Progenitor cell of endocrine pancreas (in vitro differentiated cells): ENCODE measurements around the gene APRT. TPM values are rescaled to one million over a fixed set of nuclear protein-coding genes. Genes with fewer than 3 reads are reported as not detected.

Source experiments
- DNase-seq: peaks from one replicate; pipeline ENCODE4 v3.0.0; 2021; ENCODE audit warnings: low spot score; ENCODE audit not compliant: unreplicated experiment
- H3K27ac Mint-ChIP-seq: 2 replicates; pipeline ENCODE4 v1.8.0; 2021; ENCODE audit warnings: mild to moderate bottlenecking, moderate library complexity, mixed read lengths
- H3K27me3 Mint-ChIP-seq: 2 replicates; pipeline ENCODE4 v1.8.0; 2021; ENCODE audit warnings: mixed read lengths
- H3K36me3 Mint-ChIP-seq: 2 replicates; pipeline ENCODE4 v1.8.0; 2022; ENCODE audit warnings: mixed read lengths; ENCODE audit not compliant: insufficient read depth
- H3K4me1 Mint-ChIP-seq: 2 replicates; pipeline ENCODE4 v1.8.0; 2021; ENCODE audit warnings: low read depth, mixed read lengths
- H3K4me3 Mint-ChIP-seq: 2 replicates; pipeline ENCODE4 v1.8.0; 2021; ENCODE audit warnings: low read depth, mild to moderate bottlenecking, moderate library complexity, mixed read lengths
- H3K9me3 Mint-ChIP-seq: 2 replicates; pipeline ENCODE4 v1.8.0; 2021; ENCODE audit warnings: low read depth, mixed read lengths
- CTCF ChIP-seq: fragments of 200-600 bp; sonication (generic); IDR thresholded peaks from one replicate; pipeline ENCODE4 v1.5.0; 2021; ENCODE audit warnings: antibody characterized with exemption, mild to moderate bottlenecking; ENCODE audit not compliant: unreplicated experiment
- total RNA-seq: library from RNA; stranded (reverse); gene quantifications from 2 replicates; pipeline ENCODE4 v1.2.1, GENCODE V29; 2021

The APRT gene
- total RNA-seq, 1 donor from 2014 or later, result 100 TPM

- no peak for DNase-seq
- H3K27ac Mint-ChIP-seq, result no peak overlapping the region
- peaks cover 12% of the 10 kb centered on the region for H3K4me1 Mint-ChIP-seq
- H3K27me3 Mint-ChIP-seq, result no peaks in the 10 kb centered on the region
- H3K36me3 Mint-ChIP-seq, result peaks cover 6% of the 10 kb centered on the region
- H3K4me3 Mint-ChIP-seq, result peak overlapping the region; percentile 61
- no peak for TF ChIP-seq CTCF
- H3K9me3 Mint-ChIP-seq, result no peaks in the 10 kb centered on the region
Measured at GRCh38 chr16:88854306-88855111, 42.8 kb upstream of the APRT start.

- DNase-seq, result no peak
- no peak for TF ChIP-seq CTCF
- no peaks in the 10 kb centered on the region for H3K9me3 Mint-ChIP-seq
- H3K27me3 Mint-ChIP-seq, result no peaks in the 10 kb centered on the region
- no peak overlapping the region for H3K27ac Mint-ChIP-seq
- H3K4me1 Mint-ChIP-seq, result peaks cover 12% of the 10 kb centered on the region
- H3K4me3 Mint-ChIP-seq, result no peak overlapping the region
- peaks cover 6% of the 10 kb centered on the region for H3K36me3 Mint-ChIP-seq
Measured at GRCh38 chr16:88853325-88853941, 41.7 kb upstream of the APRT start.

GRCh38 chr16:88851616-88852015, 39.9 kb upstream of the APRT start:
- Mint-ChIP-seq H3K4me3 (no peak overlapping the region), H3K27ac (no peak overlapping the region), H3K9me3 (no peaks in the 10 kb centered on the region), H3K4me1 (peaks cover 6% of the 10 kb centered on the region), H3K27me3 (no peaks in the 10 kb centered on the region), H3K36me3 (peaks cover 6% of the 10 kb centered on the region)
- DNase-seq, result no peak
- TF ChIP-seq CTCF, result no peak

GRCh38 chr16:88850531-88851199, 38.9 kb upstream of the APRT start:
- no peak for DNase-seq
- no peak overlapping the region for H3K4me3 Mint-ChIP-seq
- no peak overlapping the region for H3K27ac Mint-ChIP-seq
- no peaks in the 10 kb centered on the region for H3K9me3 Mint-ChIP-seq
- H3K27me3 Mint-ChIP-seq, result no peaks in the 10 kb centered on the region
- TF ChIP-seq CTCF, result no peak
- H3K36me3 Mint-ChIP-seq, result peaks cover 6% of the 10 kb centered on the region
- peaks cover 3% of the 10 kb centered on the region for H3K4me1 Mint-ChIP-seq

GRCh38 chr16:88848557-88848956, 36.8 kb upstream of the APRT start:
- no peak for DNase-seq
- H3K27ac Mint-ChIP-seq, result no peak overlapping the region
- no peaks in the 10 kb centered on the region for H3K27me3 Mint-ChIP-seq
- no peaks in the 10 kb centered on the region for H3K9me3 Mint-ChIP-seq
- H3K4me1 Mint-ChIP-seq, result no peaks in the 10 kb centered on the region
- TF ChIP-seq CTCF, result no peak
- peaks cover 6% of the 10 kb centered on the region for H3K36me3 Mint-ChIP-seq
- H3K4me3 Mint-ChIP-seq, result no peak overlapping the region
